Sciatic nerve (tissue), 2 donors: ENCODE results near the gene RIMOC1. TPM values are rescaled to one million over a fixed set of nuclear protein-coding genes. Genes with fewer than 3 reads are reported as not detected.

Experiments used
- ATAC-seq: fragments of 200-7000 bp; cut with Tn5 transposase; one replicate; pipeline ENCODE4 v1.9.1; 2020; ENCODE audit warnings: mild to moderate bottlenecking, moderate library complexity
- DNase-seq: peaks from one replicate; pipeline ENCODE4 v3.0.0-alpha.2; 2020; ENCODE audit warnings: low spot score
- intact Hi-C: fragments of 100-400 bp; cut with DNase I; formaldehyde crosslinking; loops from one replicate; pipeline ENCODE4 v1.14.2; 2022
- total RNA-seq: library from RNA; stranded (reverse); fragmentation: NEBNext Ultra II Directional; extraction: Animal tissue kit (Norgen Biotek cat#: 25700); gene quantifications from one replicate; pipeline ENCODE4 v1.2.1, GENCODE V29; 2021
- donor health status: DM: no; HTN: no; CAD: no.
- donor health status: DM: no; HTN: no; CAD: no.

RIMOC1 gene, protein sequence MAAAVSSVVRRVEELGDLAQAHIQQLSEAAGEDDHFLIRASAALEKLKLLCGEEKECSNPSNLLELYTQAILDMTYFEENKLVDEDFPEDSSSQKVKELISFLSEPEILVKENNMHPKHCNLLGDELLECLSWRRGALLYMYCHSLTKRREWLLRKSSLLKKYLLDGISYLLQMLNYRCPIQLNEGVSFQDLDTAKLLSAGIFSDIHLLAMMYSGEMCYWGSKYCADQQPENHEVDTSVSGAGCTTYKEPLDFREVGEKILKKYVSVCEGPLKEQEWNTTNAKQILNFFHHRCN
- 31.4 TPM for total RNA-seq

DNA sequence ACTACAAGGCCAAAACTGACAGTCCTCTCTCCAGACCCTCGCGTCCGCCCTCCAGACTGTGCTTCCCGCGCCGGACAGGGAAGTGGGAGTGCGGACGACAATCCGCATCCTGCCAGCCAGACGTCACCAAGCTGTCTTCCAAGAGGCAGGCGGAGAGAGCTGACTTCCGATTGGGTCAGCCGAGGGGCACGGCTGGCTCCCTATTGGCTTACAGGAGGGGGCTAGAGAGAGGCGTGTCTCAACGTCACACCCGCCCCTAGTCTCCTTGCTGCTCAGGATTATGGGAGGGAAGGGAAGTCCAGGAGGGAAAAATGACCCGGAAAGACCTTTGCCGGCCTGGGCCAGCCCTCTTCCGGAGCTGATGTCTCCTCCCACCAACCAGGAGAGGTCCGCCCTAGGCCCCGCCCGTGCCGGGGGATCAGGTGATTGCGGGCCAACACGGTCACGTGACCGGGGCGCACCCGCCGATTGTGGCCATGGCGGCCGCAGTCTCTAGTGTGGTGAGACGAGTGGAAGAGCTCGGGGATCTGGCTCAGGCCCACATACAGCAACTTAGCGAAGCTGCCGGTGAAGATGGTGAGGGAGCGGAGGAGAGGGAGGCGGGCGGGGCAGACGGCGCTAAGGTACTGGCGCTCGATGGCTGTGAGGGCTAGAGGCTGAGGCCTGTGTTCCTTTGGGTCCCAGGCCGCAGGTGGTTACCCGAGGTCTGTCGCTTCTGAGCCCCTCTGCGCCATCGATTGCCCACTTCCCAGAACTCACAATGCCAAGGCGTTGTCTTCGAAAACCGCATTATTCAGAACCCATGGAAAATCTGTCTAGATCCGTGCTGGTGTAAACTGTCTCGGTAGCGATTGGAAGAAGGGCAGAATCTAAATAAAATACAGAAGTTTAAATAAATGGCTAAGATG is at the start of gene RIMOC1:
RIMOC1 (plus strand) TSS at position 453 of the 908 bp plus-strand sequence; CDS start at position 477, 24 bp downstream.
- DNase-seq (peak; percentile 99), ATAC-seq (peak; percentile 100)
- intact Hi-C loops, result no loop called here

DNA sequence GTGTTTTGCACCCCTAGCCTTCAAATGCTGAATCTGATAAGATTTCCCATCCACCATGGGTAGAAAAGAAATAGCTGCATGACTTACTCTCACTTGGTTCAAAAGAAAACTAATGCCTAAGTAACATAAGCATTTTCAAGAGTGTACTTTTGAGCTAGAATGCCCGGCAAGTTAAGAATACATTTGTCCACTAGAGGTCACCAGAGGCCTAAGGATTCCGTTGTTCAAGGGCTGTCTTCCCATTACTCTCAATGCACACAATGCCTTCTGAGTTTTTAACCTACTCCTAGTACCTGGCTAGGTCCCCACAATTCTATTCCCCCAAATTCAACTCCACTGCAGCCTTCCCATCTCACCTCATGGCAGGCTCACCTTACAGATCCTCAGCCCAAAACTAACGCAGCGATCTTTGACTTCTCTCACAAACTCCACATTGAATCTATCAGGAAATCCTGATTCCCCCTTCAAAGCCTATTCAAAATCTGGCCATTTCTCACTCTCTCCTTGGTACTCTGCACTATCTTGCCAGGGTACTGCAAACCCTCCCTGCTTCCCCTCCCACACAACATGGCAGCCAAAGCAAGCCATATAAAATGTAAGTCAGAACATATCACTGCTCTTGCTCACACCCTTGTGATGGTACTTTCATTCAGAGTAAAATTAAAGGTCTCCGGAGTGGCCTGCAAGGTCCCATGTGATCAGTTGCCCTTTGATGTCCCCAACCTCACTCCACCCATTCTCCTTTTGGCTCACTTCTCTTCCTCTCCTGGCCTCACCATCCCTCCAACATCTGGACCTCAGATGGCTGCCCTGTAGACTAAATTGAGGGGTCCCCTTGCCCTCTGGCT is 47.3 kb upstream of the RIMOC1 start:
- DNase-seq (no peak), ATAC-seq (peak; percentile 91)
- intact Hi-C loops, result loop anchor here (10.0 kb wide), 2 partner anchors 68 to 908 kb away; partner anchors contain the start of gene FBXO4

DNA sequence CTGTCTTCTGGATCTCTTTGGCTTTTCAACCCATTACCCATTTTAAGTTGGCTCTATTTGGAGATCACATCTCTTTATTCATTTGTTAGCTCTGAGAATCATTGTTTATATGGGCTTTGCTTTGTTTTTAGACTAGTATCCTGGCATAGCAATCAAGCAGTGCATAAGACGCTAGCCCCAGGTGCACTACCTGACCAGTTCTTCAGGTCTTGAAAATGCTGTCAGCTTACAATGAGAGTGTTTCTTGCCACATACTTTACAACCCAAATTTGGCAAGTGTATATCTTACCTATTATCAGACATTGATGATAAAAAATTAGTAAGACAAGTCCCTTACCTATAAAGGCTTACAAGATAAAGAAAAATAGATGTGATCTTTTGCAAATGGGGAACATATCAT is 46.2 kb upstream of the RIMOC1 start:
- DNase-seq, result no peak
- intact Hi-C loops, result loop anchor here (10.0 kb wide), 2 partner anchors 67 to 907 kb away; partner anchors contain the start of gene FBXO4
- no peak for ATAC-seq

DNA sequence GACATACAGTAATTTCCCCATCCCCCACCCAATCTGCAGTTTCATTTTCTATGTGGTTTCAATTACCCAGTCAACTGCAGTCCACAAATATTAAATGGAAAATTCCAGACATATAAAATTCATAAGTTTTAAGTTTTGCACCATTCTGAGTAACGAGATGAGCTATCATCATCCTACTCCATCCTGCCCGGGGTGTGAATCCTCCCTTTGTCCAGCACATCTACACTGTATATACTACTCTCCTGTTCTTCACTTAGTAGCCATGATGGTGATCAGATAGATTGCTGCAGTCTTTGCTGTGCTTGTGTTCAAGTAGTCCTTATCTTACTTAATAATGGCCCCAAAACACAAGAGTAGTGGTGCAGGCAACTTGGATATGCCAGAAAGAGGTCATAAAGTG is 45.3 kb upstream of the RIMOC1 start:
- DNase-seq, result no peak
- ATAC-seq, result no peak
- intact Hi-C loops, result loop anchor here (10.0 kb wide), 2 partner anchors 66 to 906 kb away; partner anchors contain the start of gene FBXO4

DNA sequence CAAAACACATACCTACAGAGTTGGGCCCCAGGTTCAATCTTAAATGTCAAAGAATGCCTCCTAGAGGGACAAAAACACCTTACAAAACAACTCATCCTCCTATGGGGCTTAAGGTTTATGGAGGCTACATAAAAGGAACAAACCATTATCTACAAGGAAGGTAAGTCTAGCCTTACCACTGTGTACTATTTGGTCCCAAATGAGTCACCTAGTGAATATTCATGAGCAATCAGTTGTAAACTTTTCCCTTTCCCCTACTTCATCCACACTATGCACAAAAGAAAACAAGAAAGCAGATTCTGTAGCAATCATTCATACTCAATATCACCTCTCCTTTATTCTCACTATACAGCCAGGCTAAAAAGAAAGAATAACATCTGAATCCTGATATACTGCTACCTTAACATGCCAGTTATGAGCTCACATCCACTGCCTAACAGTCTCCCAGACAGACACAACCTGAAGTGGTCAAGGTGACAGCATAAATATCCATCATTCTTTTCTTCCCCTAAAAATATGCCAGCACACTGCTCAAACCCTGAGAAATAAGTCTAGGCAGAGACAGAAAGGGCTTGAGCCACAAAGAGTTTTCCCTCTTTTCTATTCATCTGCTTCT is 40.2 kb upstream of the RIMOC1 start:
- ATAC-seq (no peak), DNase-seq (no peak)
- intact Hi-C loops, result no loop called here

DNA sequence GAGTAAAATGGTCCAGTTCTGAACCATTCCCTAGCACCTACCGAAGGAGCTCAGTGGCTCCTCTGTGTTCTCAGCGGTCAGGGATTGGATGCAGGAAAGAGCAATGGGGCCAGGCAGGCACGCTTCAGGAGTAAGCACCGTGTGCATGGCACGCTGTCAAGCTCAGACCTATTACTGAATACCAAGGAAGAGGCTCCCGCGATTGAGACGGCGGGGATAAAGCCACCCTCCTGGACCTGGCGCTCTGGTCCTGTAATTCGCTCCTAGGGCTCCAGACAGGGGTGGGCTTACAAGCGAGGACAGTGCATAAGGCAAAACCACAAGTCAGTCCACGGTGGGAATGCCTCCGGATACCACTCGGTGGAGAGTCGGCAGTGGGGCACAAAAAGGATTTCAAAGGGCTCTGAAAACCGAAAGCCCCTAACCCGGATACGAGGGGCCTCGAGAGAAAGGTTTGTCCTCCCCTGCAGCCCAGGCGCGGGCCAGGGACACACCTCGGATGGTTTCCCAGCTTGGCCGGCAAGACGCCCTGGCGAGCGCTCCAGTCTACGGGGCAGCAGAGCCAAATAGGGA is 34.9 kb upstream of the RIMOC1 start:
- intact Hi-C loops, result no loop called here
- peak; percentile 42 for ATAC-seq

DNA sequence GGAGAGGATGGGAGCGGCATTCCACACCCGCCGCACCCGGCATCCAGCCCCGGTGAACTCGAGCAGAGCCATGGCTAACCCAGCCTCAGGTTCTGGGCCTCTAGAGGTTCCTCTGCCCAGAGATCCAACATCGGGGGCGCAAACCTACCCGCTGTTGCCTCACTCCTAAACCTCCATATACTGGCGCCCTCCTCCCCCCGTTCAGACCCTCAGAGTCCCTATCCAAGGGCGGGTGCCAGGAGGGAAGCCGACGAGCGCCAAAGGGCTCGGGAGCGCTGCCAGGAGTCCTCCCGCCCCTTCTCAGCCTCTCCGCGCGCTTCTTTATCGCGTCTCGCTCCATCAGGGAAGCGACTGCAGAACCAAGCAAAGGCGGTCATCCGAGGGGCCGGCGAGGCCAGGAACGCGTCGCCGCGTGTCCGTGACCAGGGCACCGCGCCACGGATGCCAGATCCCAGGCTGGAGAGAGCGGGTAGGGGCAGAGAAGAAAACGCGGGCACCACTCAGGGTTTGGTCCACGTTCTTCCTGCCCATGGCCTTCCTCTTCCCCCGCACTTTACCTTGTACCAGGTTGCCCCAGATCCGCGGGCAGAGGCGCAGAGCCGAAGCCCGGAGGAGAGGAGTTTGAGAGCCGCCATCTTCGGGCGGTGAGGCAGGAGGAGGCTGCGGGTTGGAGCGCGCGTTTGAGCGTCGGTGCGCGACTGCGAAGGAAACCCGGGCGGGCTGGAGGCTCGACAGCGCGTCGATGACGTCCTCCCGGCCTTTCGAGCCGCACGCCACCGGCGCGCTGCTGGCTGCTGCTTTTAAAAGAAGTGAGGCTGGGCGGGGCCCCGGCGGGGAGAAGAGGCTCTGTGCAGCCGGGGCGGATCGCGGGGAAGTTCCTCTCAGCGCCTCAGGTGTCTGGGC is 34.2 kb upstream of the RIMOC1 start, which contains the start of gene OXCT1:
OXCT1 (minus strand) TSS at position 702 of the 903 bp plus-strand sequence; CDS start at position 635, 67 bp downstream.
- ATAC-seq, result peak; percentile 94
- peak; percentile 86 for DNase-seq
- intact Hi-C loops, result no loop called here

More for the DNA sequence above, 34.9 kb upstream of the RIMOC1 start:
- peak; percentile 82 for DNase-seq

DNA sequence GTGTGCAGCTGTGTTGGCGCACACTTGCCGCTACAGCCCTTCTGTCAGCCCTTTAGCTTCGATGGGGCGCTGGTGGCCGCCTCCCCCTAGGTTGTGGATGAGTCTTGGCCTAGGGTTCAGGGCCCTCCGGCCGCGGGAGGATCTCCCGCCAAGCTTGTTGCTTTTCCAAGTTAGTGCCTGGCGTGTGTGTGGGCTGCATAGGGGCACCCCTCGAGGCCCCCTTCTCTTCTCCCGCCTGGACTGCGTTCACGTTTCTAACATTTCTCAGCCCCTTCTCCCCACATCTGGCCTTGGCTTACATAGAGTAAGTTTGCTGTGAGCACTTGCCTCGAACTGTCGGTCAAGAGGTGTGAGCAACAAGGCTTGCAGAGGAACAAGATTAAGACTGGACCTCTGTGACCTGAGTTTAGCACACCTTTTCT is 33.5 kb upstream of the RIMOC1 start:
- no peak for ATAC-seq
- intact Hi-C loops, result no loop called here
- DNase-seq, result no peak

DNA sequence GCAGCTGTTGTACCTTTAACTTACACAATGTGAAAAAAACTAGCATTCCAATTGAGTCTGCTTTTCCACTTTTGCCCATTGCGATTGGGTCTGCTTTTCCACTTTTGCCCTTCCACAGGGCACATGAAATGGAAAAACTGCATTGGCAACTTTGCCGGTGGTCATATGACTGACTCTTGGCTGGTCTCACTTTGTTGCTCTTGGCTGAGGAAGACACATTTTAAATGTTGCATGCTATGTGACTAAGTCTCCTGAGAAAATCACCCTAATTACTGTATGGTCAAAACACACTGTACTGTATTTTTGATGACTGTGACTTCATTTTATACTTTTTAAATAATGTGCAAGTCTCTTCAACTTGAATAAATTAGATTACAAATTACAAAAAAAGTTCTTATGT is 32.3 kb upstream of the RIMOC1 start:
- ATAC-seq (no peak), DNase-seq (no peak)
- intact Hi-C loops, result no loop called here

DNA sequence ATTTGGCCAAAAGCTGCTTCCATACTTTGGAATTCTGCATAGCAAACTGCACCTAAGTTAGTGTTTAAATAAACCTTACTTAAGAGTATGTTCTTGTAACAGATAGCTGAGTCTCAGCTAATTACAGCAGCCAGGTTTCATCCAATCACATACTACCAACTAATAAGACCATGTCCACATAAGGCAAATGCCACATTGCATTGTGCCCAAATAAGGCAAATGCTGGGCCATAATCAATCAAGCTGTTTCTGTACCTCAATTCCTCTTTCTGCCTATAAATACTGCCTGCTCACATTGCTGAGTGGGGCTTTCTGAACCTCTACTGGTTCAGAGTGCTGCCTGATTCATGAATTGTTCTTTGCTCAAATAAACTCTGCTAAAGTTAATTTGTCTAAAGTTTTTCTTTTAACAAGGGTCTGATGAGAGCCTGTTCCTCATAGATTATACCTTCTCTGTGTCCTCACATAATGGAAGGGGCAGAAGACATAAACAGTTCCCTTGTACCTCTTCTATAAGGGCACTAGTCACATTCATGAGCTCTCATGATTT is 29.6 kb upstream of the RIMOC1 start:
- no peak for ATAC-seq
- no peak for DNase-seq
- intact Hi-C loops, result no loop called here

DNA sequence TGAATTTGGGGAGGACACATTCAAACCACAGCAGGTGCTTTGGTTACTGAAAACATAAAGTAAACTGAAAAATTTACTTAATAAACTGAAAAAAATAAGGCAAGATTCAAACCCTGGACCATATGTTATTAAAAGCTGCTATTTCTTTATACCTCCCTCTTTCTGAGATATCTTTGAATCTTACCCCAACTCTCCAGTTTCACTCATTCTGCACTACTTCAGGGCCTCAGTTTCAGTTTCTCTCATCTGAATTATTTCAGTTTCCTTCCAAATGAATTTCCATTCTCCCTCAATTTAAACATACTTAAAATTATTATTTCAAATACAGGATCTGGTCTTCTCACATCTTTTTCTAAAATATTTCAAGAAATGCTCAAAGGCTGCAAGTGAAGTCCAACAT is 29.0 kb upstream of the RIMOC1 start:
- intact Hi-C loops, result no loop called here
- DNase-seq, result no peak
- ATAC-seq, result no peak

DNA sequence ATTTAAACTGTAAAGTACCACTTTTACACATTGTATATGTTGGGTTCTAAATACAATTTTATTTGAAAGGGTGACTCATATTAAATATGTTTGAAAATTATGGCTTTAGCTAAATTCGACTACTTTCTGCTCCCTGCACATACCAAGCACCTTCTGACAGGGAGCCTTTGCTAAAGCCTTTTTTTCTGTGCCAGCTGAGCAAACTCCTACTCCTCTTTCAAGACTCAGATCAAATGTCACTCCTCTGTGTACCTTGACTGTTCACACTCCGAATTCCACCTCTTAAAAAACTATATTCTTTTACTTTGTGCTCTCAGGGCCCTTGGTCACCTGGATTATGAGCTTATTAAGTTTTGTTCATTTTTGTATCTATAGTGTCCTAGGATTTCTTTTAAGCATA is 27.5 kb upstream of the RIMOC1 start:
- intact Hi-C loops, result no loop called here
- no peak for ATAC-seq
- no peak for DNase-seq

DNA sequence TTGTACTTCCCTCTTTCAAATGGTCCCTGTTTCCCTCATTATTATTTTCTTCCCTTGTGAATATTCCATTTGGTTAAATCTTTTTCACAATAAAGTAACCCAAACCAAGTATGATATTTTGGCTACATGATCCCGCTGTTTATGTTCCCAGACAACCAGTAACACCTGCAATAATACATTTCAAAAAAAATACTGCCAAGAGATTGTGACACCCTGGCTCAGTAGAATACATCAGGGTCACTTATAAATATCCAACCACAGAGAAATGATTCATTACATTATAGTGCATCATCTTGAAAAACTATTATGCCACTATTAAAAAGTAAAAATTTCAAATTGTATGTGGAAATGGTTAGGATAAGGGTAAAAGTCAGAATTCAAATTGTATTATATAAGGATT is 26.7 kb upstream of the RIMOC1 start:
- DNase-seq, result no peak
- ATAC-seq, result no peak
- intact Hi-C loops, result no loop called here

DNA sequence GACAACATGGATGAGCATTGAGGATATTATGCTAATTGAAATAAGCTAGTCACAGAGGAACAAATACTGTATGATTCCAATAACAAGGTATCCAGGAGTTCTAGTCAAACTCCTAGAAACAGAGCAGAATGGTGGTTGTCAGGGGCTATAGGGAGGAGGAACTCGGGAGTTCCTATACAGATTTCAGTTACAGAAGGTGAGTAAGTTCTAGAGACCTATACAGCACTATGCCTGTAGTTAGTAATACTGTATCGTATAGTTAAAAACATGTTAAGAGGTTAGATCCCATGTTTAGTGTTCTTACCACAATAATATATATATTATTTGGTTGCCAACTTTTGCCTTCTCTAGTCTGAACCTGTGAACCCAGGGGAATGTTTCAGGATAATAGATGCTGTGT is 26.0 kb upstream of the RIMOC1 start:
- DNase-seq, result no peak
- intact Hi-C loops, result no loop called here
- ATAC-seq, result no peak

DNA sequence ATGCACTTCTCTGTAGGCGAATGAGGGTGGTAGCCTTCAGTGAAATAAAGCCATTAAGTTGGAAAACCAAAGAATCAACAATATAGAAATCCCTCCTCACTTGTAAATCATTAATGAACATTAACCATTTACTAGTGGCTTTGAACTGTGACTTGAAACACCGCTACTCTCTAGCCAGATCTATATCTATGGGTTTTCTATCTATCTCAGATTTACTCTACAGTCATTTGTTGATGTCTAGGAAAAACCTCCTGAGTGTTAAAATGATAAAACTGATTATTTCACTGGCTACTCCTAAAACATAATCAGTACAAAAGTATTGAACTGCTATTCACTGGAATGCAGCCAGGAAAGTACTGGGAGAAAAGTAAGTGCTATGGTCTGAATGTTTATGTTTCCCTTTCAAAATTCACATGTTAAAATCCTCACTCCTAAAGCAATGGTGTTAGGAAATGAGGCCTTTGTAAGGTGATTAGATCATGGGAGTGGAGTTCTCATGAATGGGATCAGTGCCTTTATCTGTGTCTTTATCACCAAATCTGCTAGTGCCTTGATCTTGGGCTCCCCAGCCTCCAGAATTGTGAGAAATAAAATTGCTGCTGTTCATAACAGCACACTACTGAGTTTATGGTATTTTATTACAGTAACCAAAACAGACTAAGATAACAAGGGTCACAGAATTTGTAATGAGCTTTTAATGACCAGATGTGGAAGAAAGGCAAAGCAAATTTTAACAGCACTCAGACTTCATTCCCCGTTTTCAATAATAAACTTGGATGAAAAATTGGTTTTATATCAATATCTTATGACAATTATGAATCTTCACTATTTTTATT is 25.3 kb upstream of the RIMOC1 start:
- ATAC-seq (no peak), DNase-seq (no peak)
- intact Hi-C loops, result no loop called here

DNA sequence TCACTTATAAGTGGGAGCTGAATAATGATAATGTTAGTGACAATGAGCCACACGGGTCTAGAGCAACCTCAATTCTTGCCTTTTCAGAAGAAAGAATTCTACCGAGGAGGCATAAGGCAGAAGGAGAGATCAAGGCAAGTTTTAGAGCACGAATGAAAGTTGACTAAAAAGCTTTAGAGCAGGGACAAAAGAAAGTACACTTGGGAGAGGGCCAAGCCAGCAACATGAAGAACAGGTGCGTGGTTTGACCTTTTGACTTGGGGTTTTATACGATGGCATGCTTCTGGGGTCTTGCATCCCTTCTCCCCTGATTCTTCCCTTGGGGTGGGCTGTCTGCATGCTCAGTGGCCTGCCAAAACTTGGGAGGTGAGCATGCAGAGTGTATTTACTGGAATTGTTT is 21.4 kb upstream of the RIMOC1 start:
- intact Hi-C loops, result no loop called here
- no peak for ATAC-seq
- no peak for DNase-seq
